Measurements from ENCODE around the gene CLIC3. TPM values are rescaled to one million over a fixed set of nuclear protein-coding genes. Genes with fewer than 3 reads are reported as not detected.

Gene CLIC3
- total RNA-seq, 2 experiments from 2014 or later: 2.1 to 2.8 TPM

DNA sequence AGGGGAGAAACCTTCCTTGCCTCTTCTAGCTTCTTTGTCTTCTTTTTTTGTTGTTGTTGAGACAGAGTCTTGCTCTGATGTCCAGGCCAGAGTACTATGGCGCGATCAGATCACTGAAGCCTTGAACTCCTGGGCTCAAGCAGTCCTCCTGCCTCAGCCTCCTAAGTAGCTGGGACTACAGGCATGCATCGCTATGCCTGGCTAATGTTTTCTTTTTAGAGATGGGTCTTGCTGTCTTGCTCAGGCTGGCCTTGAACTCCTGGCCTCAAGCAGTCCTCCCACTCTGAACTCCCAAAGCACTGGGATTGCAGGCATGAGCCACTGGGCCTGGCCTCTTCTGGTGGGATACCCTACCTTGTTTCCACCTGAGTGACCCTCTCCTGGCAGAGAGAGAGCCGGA, 7.5 kb downstream of the CLIC3 start:
- Mint-ChIP-seq H3K9me3 (no peaks in the 10 kb centered on the region), H3K4me3 (no peak overlapping the region)
- POLR2A ChIA-PET: no interaction called here

DNA sequence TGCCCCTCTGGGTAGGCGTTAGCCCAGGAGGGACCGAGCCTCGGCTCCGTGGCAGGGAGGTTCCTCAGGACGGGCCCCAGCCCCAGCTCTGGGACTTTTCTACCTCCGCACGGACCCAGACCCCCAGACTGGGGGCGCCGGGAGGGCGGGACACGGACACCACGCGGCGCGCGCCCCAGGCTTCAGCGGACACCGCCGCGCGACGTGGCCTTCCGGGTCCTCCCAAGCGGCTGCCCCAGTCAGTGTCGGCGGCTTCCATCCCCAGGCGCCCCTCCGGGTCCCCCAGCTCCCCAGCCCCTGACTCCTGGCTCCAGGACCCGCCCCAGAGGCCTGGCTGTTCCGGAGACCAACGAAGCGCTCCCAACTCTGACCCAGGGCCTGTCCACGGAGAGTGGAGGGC, 10.5 kb downstream of the CLIC3 start:
- peaks cover 20 to 33% of the 10 kb centered on the region in 2 experiments for H3K27me3 ChIP-seq (ENCODE audit: control insufficient read depth in 1 of 2, insufficient read depth in 2 of 2, low read length in 2 of 2)

More for the DNA sequence above, 7.5 kb downstream of the CLIC3 start:
- peaks cover 0 to 11% of the 10 kb centered on the region in 2 experiments for H3K9me3 ChIP-seq (ENCODE audit: control insufficient read depth in 1 of 2, insufficient read depth in 1 of 2, low read length in 2 of 2)
- peaks cover 4% of the 10 kb centered on the region for H3K36me3 Mint-ChIP-seq (ENCODE audit: low read depth)
- TF ChIP-seq, protein P1, sequence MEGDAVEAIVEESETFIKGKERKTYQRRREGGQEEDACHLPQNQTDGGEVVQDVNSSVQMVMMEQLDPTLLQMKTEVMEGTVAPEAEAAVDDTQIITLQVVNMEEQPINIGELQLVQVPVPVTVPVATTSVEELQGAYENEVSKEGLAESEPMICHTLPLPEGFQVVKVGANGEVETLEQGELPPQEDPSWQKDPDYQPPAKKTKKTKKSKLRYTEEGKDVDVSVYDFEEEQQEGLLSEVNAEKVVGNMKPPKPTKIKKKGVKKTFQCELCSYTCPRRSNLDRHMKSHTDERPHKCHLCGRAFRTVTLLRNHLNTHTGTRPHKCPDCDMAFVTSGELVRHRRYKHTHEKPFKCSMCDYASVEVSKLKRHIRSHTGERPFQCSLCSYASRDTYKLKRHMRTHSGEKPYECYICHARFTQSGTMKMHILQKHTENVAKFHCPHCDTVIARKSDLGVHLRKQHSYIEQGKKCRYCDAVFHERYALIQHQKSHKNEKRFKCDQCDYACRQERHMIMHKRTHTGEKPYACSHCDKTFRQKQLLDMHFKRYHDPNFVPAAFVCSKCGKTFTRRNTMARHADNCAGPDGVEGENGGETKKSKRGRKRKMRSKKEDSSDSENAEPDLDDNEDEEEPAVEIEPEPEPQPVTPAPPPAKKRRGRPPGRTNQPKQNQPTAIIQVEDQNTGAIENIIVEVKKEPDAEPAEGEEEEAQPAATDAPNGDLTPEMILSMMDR (IDR thresholded peaks at IDR 0.05): no peak
- CTCF ChIA-PET: interaction anchor here (0.5 kb wide), 1 partner anchor 79 kb away, joined by 3 read pairs; no protein-coding TSS in a partner anchor
- H3K27ac Mint-ChIP-seq: no peak overlapping the region
- no peak overlapping the region for H3K4me3 ChIP-seq (ENCODE audit: low read length)
- H3K27me3 ChIP-seq (ENCODE audit: control insufficient read depth in 1 of 2, insufficient read depth in 2 of 2, low read length in 2 of 2): peaks cover 13 to 22% of the 10 kb centered on the region in 2 experiments
- DNase-seq: no peak
- H3K4me1 Mint-ChIP-seq (ENCODE audit: low read depth): peaks cover 27% of the 10 kb centered on the region
- ATAC-seq (ENCODE audit: poor library complexity): no peak
- peaks cover 19% of the 10 kb centered on the region for H3K27me3 Mint-ChIP-seq
- H3K36me3 ChIP-seq (ENCODE audit: insufficient read depth, low read length): peaks cover 6% of the 10 kb centered on the region
- H3K4me1 ChIP-seq (ENCODE audit: insufficient read depth, low read length): peaks cover 39% of the 10 kb centered on the region
- intact Hi-C loops (cut with DNase I, micrococcal nuclease): no loop called here
- no peak overlapping the region for H3K27ac ChIP-seq (ENCODE audit: low read depth in 1 of 2, low read length in 2 of 2)

DNA sequence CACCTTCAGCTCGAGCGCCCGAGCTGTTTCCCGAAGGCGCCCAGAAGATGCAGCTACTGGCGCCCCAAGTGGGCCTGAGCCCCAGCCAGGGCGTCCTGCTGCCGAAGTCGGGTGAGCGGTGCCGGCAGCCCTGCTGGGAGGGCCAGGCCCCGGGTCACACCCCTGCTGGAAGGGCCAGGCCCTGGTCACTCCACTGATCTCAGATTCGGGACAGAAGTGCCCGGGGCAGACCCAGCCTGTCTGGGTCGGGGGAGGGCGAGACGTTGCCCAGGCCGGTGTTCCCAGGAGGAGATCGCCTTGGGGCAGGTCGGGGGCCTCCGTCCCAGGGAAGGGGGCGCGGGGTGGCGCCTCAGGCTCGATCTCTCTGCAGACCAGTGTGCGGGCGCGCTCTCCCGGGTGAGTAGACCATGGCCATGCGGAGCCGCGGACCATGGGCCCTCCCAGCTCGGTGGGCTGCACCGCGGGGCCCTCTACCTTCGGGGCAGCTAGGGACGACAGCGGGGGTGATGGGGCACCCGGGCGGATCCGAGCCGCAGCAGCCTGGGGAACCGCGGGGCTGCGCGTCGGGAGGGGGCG, 11.3 kb downstream of the CLIC3 start:
- Mint-ChIP-seq H3K9me3 (no peaks in the 10 kb centered on the region), H3K4me3 (no peak overlapping the region), H3K36me3 (ENCODE audit: low read depth) (no peaks in the 10 kb centered on the region), H3K27ac (no peak overlapping the region), H3K4me1 (ENCODE audit: low read depth) (peaks cover 5% of the 10 kb centered on the region), H3K27me3 (peaks cover 38% of the 10 kb centered on the region)
- no peak overlapping the region for H3K4me3 ChIP-seq (ENCODE audit: low read length)
- CTCF ChIA-PET: interaction anchor here (1.3 kb wide), 1 partner anchor 143 kb away, joined by 3 read pairs; the partner anchor contains the start of gene AJM1
- peaks cover 20 to 33% of the 10 kb centered on the region in 2 experiments for H3K27me3 ChIP-seq (ENCODE audit: control insufficient read depth in 1 of 2, insufficient read depth in 2 of 2, low read length in 2 of 2)
- H3K4me1 ChIP-seq (ENCODE audit: insufficient read depth, low read length): peaks cover 15% of the 10 kb centered on the region
- intact Hi-C loops (cut with DNase I, micrococcal nuclease): no loop called here
- TF ChIP-seq, protein P1 (IDR thresholded peaks at IDR 0.05): no peak
- no peaks in the 10 kb centered on the region for H3K36me3 ChIP-seq (ENCODE audit: insufficient read depth, low read length)
- no peak overlapping the region for H3K27ac ChIP-seq (ENCODE audit: low read depth in 1 of 2, low read length in 2 of 2)
- POLR2A ChIA-PET: interaction anchor here (1.5 kb wide), 1 partner anchor 25 kb away, joined by 3 read pairs; no protein-coding TSS in a partner anchor
- ATAC-seq (ENCODE audit: poor library complexity): peak; percentile 43
- no peak for DNase-seq
- peaks cover 0 to 11% of the 10 kb centered on the region in 2 experiments for H3K9me3 ChIP-seq (ENCODE audit: control insufficient read depth in 1 of 2, insufficient read depth in 1 of 2, low read length in 2 of 2)

More for the DNA sequence above, 10.5 kb downstream of the CLIC3 start:
- ChIA-PET POLR2A (interaction anchor here (1.5 kb wide), 1 partner anchor 25 kb away, joined by 3 read pairs; no protein-coding TSS in a partner anchor), CTCF (interaction anchor here (1.3 kb wide), 1 partner anchor 144 kb away, joined by 3 read pairs; the partner anchor contains the start of gene AJM1)
- H3K9me3 Mint-ChIP-seq: no peaks in the 10 kb centered on the region
- TF ChIP-seq, protein P1 (IDR thresholded peaks at IDR 0.05): no peak
- peaks cover 0 to 11% of the 10 kb centered on the region in 2 experiments for H3K9me3 ChIP-seq (ENCODE audit: control insufficient read depth in 1 of 2, insufficient read depth in 1 of 2, low read length in 2 of 2)
- H3K27ac Mint-ChIP-seq: no peak overlapping the region
- no peak overlapping the region for H3K4me3 ChIP-seq (ENCODE audit: low read length)
- H3K4me1 ChIP-seq (ENCODE audit: insufficient read depth, low read length): peaks cover 15% of the 10 kb centered on the region
- H3K36me3 Mint-ChIP-seq (ENCODE audit: low read depth): no peaks in the 10 kb centered on the region
- no peak overlapping the region for H3K27ac ChIP-seq (ENCODE audit: low read depth in 1 of 2, low read length in 2 of 2)
- peaks cover 10% of the 10 kb centered on the region for H3K4me1 Mint-ChIP-seq (ENCODE audit: low read depth)
- ATAC-seq (ENCODE audit: poor library complexity) (no peak), DNase-seq (no peak)
- H3K36me3 ChIP-seq (ENCODE audit: insufficient read depth, low read length): no peaks in the 10 kb centered on the region
- H3K27me3 Mint-ChIP-seq: peaks cover 33% of the 10 kb centered on the region
- no peak overlapping the region for H3K4me3 Mint-ChIP-seq
- intact Hi-C loops (cut with DNase I, micrococcal nuclease): no loop called here

Measured in CD4-positive, alpha-beta T cell (primary cell).